Duodenal mucosa (tissue), 2 donors: ENCODE data around the gene CPNE9.

Experiments
- H3K27ac ChIP-seq: one replicate; pipeline ENCODE4 v1.7.0; 2013; ENCODE audit warnings: low read depth, low read length
- H3K27me3 ChIP-seq, 2 donors: one replicate each; pipeline ENCODE4 v1.7.0; 2013; ENCODE audit warnings: low read length in 2 of 2, control low read depth in 1 of 2; ENCODE audit not compliant: insufficient read depth in 2 of 2, control insufficient read depth in 1 of 2
- H3K36me3 ChIP-seq, 2 donors: one replicate each; pipeline ENCODE4 v1.7.0; 2013; ENCODE audit warnings: low read length in 2 of 2, control low read depth in 1 of 2; ENCODE audit not compliant: insufficient read depth in 2 of 2, control insufficient read depth in 1 of 2
- H3K4me1 ChIP-seq, 2 donors: one replicate each; pipeline ENCODE4 v1.7.0; 2013; ENCODE audit warnings: low read length in 2 of 2, control low read depth in 1 of 2; ENCODE audit not compliant: insufficient read depth in 2 of 2, control insufficient read depth in 1 of 2
- H3K4me3 ChIP-seq, 2 donors: one replicate each; pipeline ENCODE4 v1.7.0; 2013; ENCODE audit warnings: low read length in 2 of 2, low read depth in 1 of 2
- H3K9ac ChIP-seq, 2 donors: one replicate each; pipeline ENCODE4 v1.7.0; 2013; ENCODE audit warnings: low read length in 2 of 2, low read depth in 1 of 2
- H3K9me3 ChIP-seq, 2 donors: one replicate each; pipeline ENCODE4 v1.7.0; 2013; ENCODE audit warnings: low read length in 2 of 2, control low read depth in 1 of 2; ENCODE audit not compliant: control insufficient read depth in 1 of 2

Gene CPNE9

GRCh38 chr3:9713142-9713541 is 9.5 kb downstream of the CPNE9 start:
- Histone ChIP-seq H3K9ac (no peak overlapping the region), H3K27me3 (no peaks in the 10 kb centered on the region), H3K4me1 (peaks cover 8 to 12% of the 10 kb centered on the region in 2 donors), H3K4me3 (no peak overlapping the region), H3K36me3 (no peaks in the 10 kb centered on the region), H3K27ac (no peak overlapping the region), H3K9me3 (no peaks in the 10 kb centered on the region)

- H3K27me3 ChIP-seq = no peaks in the 10 kb centered on the region
- peak overlapping the region; percentile 12 to 32 for H3K9ac ChIP-seq
Measured at GRCh38 chr3:9715136-9715535, 11.5 kb downstream of the CPNE9 start.

GRCh38 chr3:9715764-9716437 is 12.3 kb downstream of the CPNE9 start:
- Histone ChIP-seq H3K9ac (peak overlapping the region; percentile 12 to 32), H3K4me1 (peaks cover 8 to 12% of the 10 kb centered on the region in 2 donors), H3K9me3 (no peaks in the 10 kb centered on the region), H3K4me3 (no peak overlapping the region), H3K27me3 (no peaks in the 10 kb centered on the region), H3K27ac (no peak overlapping the region), H3K36me3 (no peaks in the 10 kb centered on the region)

More at GRCh38 chr3:9715136-9715535, 11.5 kb downstream of the CPNE9 start:
- H3K9me3 ChIP-seq = no peaks in the 10 kb centered on the region
- no peak overlapping the region for H3K4me3 ChIP-seq
- peaks cover 8 to 12% of the 10 kb centered on the region in 2 donors for H3K4me1 ChIP-seq
- H3K36me3 ChIP-seq = no peaks in the 10 kb centered on the region
- no peak overlapping the region for H3K27ac ChIP-seq

GRCh38 chr3:9716801-9717555 is 13.3 kb downstream of the CPNE9 start:
- H3K4me3 ChIP-seq = no peak overlapping the region
- no peak overlapping the region for H3K9ac ChIP-seq
- no peaks in the 10 kb centered on the region for H3K9me3 ChIP-seq
- no peaks in the 10 kb centered on the region for H3K36me3 ChIP-seq
- H3K27me3 ChIP-seq = no peaks in the 10 kb centered on the region
- no peak overlapping the region for H3K27ac ChIP-seq
- H3K4me1 ChIP-seq = peaks cover 8 to 12% of the 10 kb centered on the region in 2 donors

- H3K4me3 ChIP-seq = no peak overlapping the region
- peaks cover 8 to 12% of the 10 kb centered on the region in 2 donors for H3K4me1 ChIP-seq
- no peaks in the 10 kb centered on the region for H3K27me3 ChIP-seq
- no peak overlapping the region for H3K9ac ChIP-seq
- no peak overlapping the region for H3K27ac ChIP-seq
- no peaks in the 10 kb centered on the region for H3K9me3 ChIP-seq
- H3K36me3 ChIP-seq = no peaks in the 10 kb centered on the region
Measured at GRCh38 chr3:9717563-9717962, 13.9 kb downstream of the CPNE9 start.

GRCh38 chr3:9718118-9718517 is 14.5 kb downstream of the CPNE9 start:
- Histone ChIP-seq H3K9ac (no peak overlapping the region), H3K4me3 (no peak overlapping the region), H3K27ac (no peak overlapping the region), H3K36me3 (no peaks in the 10 kb centered on the region), H3K4me1 (peaks cover 8 to 12% of the 10 kb centered on the region in 2 donors), H3K9me3 (no peaks in the 10 kb centered on the region), H3K27me3 (no peaks in the 10 kb centered on the region)

- Histone ChIP-seq H3K4me1 (peaks cover 0 to under 1% of the 10 kb centered on the region in 2 donors), H3K36me3 (no peaks in the 10 kb centered on the region), H3K9ac (no peak overlapping the region), H3K27ac (no peak overlapping the region), H3K4me3 (no peak overlapping the region), H3K27me3 (no peaks in the 10 kb centered on the region), H3K9me3 (no peaks in the 10 kb centered on the region)
Measured at GRCh38 chr3:9721015-9721699, 17.5 kb downstream of the CPNE9 start.

- Histone ChIP-seq H3K27me3 (no peaks in the 10 kb centered on the region), H3K27ac (no peak overlapping the region), H3K36me3 (no peaks in the 10 kb centered on the region), H3K4me3 (no peak overlapping the region), H3K4me1 (no peaks in the 10 kb centered on the region), H3K9ac (no peak overlapping the region), H3K9me3 (no peaks in the 10 kb centered on the region)
Measured at GRCh38 chr3:9721700-9722060, 18.0 kb downstream of the CPNE9 start.

- Histone ChIP-seq H3K4me3 (no peak overlapping the region), H3K27me3 (no peaks in the 10 kb centered on the region), H3K36me3 (no peaks in the 10 kb centered on the region), H3K4me1 (peaks cover 0 to 4% of the 10 kb centered on the region in 2 donors), H3K27ac (no peak overlapping the region), H3K9ac (no peak overlapping the region), H3K9me3 (no peaks in the 10 kb centered on the region)
Measured at GRCh38 chr3:9725775-9726515, 22.3 kb downstream of the CPNE9 start.
